Gastrocnemius medialis (tissue), 4 donors: Measurements from ENCODE around the gene DYNLRB1. TPM values are rescaled to one million over a fixed set of nuclear protein-coding genes. Genes with fewer than 3 reads are reported as not detected.
A peak's percentile ranks its signal among the peaks of the same experiment; 100 is the strongest.

Experiments used
- ATAC-seq, 2 donors: fragments of 150-250 bp; one replicate each; pipeline ENCODE4 v1.9.1; 2016
- DNase-seq, 2 donors: peaks; one replicate each; pipeline ENCODE4 v3.0.0-alpha.2; 2019
- H3K27ac ChIP-seq, 4 donors: fragments of 200-600 bp; sonication (generic); 1 replicate in 1 of 4; 2 replicates in 3 of 4; pipeline ENCODE4 v1.5.1; 2016 to 2018; ENCODE audit warnings: mild to moderate bottlenecking in 2 of 4, moderate library complexity in 1 of 4
- H3K27me3 ChIP-seq, 3 donors: fragments of 200-600 bp; sonication (generic) in 2 of 3; 1 replicate in 1 of 3; 2 replicates in 2 of 3; pipeline versions ENCODE4 v1.5.1 to v1.6.0; 2016 to 2019; ENCODE audit warnings: mild to moderate bottlenecking in 1 of 3, moderate library complexity in 1 of 3
- H3K36me3 ChIP-seq, 2 donors: fragments of 200-600 bp; sonication (generic) in 1 of 2; one replicate each; pipeline ENCODE4 v1.5.1; 2017 to 2018
- H3K4me1 ChIP-seq, 2 donors: fragments of 200-600 bp; sonication (generic) in 1 of 2; one replicate each; pipeline ENCODE4 v1.5.1; 2016 to 2017; ENCODE audit warnings: mild to moderate bottlenecking in 2 of 2
- H3K4me3 ChIP-seq, 4 donors: fragments of 200-600 bp; sonication (generic) in 3 of 4; 1 replicate in 1 of 4; 2 replicates in 3 of 4; pipeline ENCODE4 v1.5.1; 2016 to 2019; ENCODE audit warnings: mild to moderate bottlenecking in 2 of 4
- H3K9me3 ChIP-seq, 3 donors: fragments of 200-600 bp; sonication (generic) in 2 of 3; 1 replicate in 1 of 3; 2 replicates in 2 of 3; pipeline ENCODE4 v1.5.1; 2016 to 2019
- CTCF ChIP-seq, 5 experiments: fragments of 450-650 bp in 3 of 5; fragments of 200-600 bp in 2 of 5; sonication (generic) in 2 of 5; IDR thresholded peaks in 4 of 5; conservative IDR thresholded peaks in 1 of 5; 1 replicate in 4 of 5; 2 replicates in 1 of 5; pipeline ENCODE4 v1.5.1; 2016 to 2019; ENCODE audit warnings: antibody characterized with exemption in 5 of 5, mild to moderate bottlenecking in 3 of 5, moderate library complexity in 3 of 5
- POLR2A ChIP-seq, 2 donors: fragments of 450-650 bp; IDR thresholded peaks; one replicate each; pipeline ENCODE4 v1.6.1; 2017; ENCODE audit warnings: antibody characterized with exemption in 2 of 2, mild to moderate bottlenecking in 2 of 2, moderate library complexity in 2 of 2
- in situ Hi-C, 4 donors: fragments of 200-750 bp; cut with MboI; loops; one replicate each; pipeline versions ENCODE4 v1.15.0 to v1.8.0; 2017; ENCODE audit warnings: low sequenced_read_pairs in 4 of 4
- intact Hi-C: fragments of 100-400 bp; cut with DNase I; formaldehyde crosslinking; loops from one replicate; pipeline ENCODE4 v1.15.1; 2023; ENCODE audit warnings: low total_unique reads
- total RNA-seq, 4 donors: library from RNA; depleted of rRNA; stranded (reverse); fragments of >200 nt; gene quantifications; one replicate each; pipeline versions ENCODE4 v1.1.0 to v1.2.3, GENCODE V29; 2016

Gene DYNLRB1
- total RNA-seq, 4 donors from 2014 or later: 115 to 216 (median 142) TPM

- TF ChIP-seq CTCF (IDR thresholded peaks at IDR 0.05 in 4 of 5, conservative IDR thresholded peaks at IDR 0.05 in 1 of 5) (peak; percentile 43 to 74 (median 67)), POLR2A (IDR thresholded peaks at IDR 0.05) (no peak)
- H3K9me3 ChIP-seq: no peaks in the 10 kb centered on the region
- peaks cover 24 to 35% of the 10 kb centered on the region in 2 donors for H3K4me1 ChIP-seq
- intact Hi-C loops: loop anchor here (1.0 kb wide), 2 partner anchors 129 to 190 kb away; no protein-coding TSS in a partner anchor
- H3K27ac ChIP-seq: peak overlapping the region; percentile 60 to 76 (median 64)
- peak; percentile 61 to 78 for DNase-seq
- H3K27me3 ChIP-seq: no peaks in the 10 kb centered on the region
- H3K4me3 ChIP-seq: no peak overlapping the region
- peaks cover 0 to 7% of the 10 kb centered on the region in 2 donors for H3K36me3 ChIP-seq
- peak; percentile 94 to 98 for ATAC-seq
- in situ Hi-C loops: loop anchor here (10.0 to 25.0 kb wide), 2 partner anchors 183 to 195 kb away; no protein-coding TSS in a partner anchor
Measured at GRCh38 chr20:34579191-34579978, 63.2 kb downstream of the DYNLRB1 start.

- intact Hi-C loops: loop anchor here (1.0 kb wide), 2 partner anchors 128 to 189 kb away; no protein-coding TSS in a partner anchor
- TF ChIP-seq CTCF (IDR thresholded peaks at IDR 0.05 in 4 of 5, conservative IDR thresholded peaks at IDR 0.05 in 1 of 5) (no peak), POLR2A (IDR thresholded peaks at IDR 0.05) (no peak)
- DNase-seq (no peak), ATAC-seq (no peak)
- Histone ChIP-seq H3K27ac (no peak overlapping the region), H3K36me3 (no peaks in the 10 kb centered on the region), H3K27me3 (no peaks in the 10 kb centered on the region), H3K4me3 (no peak overlapping the region), H3K9me3 (no peaks in the 10 kb centered on the region), H3K4me1 (peaks cover 24 to 35% of the 10 kb centered on the region in 2 donors)
- in situ Hi-C loops: loop anchor here (10.0 to 25.0 kb wide), 2 partner anchors 182 to 195 kb away; no protein-coding TSS in a partner anchor
Measured at GRCh38 chr20:34579979-34580940, 64.0 kb downstream of the DYNLRB1 start.

- in situ Hi-C loops: loop anchor here in 3 of 4 donors (25.0 kb wide), 1 partner anchor 181 kb away; no protein-coding TSS in a partner anchor
- DNase-seq (no peak), ATAC-seq (no peak)
- H3K9me3 ChIP-seq: no peaks in the 10 kb centered on the region
- no peaks in the 10 kb centered on the region for H3K27me3 ChIP-seq
- H3K4me1 ChIP-seq: peaks cover 24 to 35% of the 10 kb centered on the region in 2 donors
- H3K36me3 ChIP-seq: no peaks in the 10 kb centered on the region
- no peak overlapping the region for H3K4me3 ChIP-seq
- peak overlapping the region in 3 of 4 donors; percentile 33 to 57 (median 42) for H3K27ac ChIP-seq
- intact Hi-C loops: no loop called here
- TF ChIP-seq POLR2A (IDR thresholded peaks at IDR 0.05) (no peak), CTCF (IDR thresholded peaks at IDR 0.05 in 4 of 5, conservative IDR thresholded peaks at IDR 0.05 in 1 of 5) (no peak)
Measured at GRCh38 chr20:34581341-34582184, 65.3 kb downstream of the DYNLRB1 start.

GRCh38 chr20:34582221-34582620, 66.0 kb downstream of the DYNLRB1 start:
- no peaks in the 10 kb centered on the region for H3K9me3 ChIP-seq
- intact Hi-C loops: no loop called here

More at GRCh38 chr20:34582221-34582620, 66.0 kb downstream of the DYNLRB1 start:
- Histone ChIP-seq H3K27ac (peak overlapping the region in 2 of 4 donors; percentile 42 to 57), H3K36me3 (no peaks in the 10 kb centered on the region), H3K4me3 (no peak overlapping the region), H3K27me3 (no peaks in the 10 kb centered on the region), H3K4me1 (peaks cover 24 to 35% of the 10 kb centered on the region in 2 donors)
- no peak for DNase-seq
- in situ Hi-C loops: loop anchor here in 3 of 4 donors (25.0 kb wide), 1 partner anchor 180 kb away; no protein-coding TSS in a partner anchor
- no peak for ATAC-seq
- TF ChIP-seq CTCF (IDR thresholded peaks at IDR 0.05 in 4 of 5, conservative IDR thresholded peaks at IDR 0.05 in 1 of 5) (no peak), POLR2A (IDR thresholded peaks at IDR 0.05) (no peak)
